HCT116 (cell line): ENCODE results near the gene RAB40C. TPM values are rescaled to one million over a fixed set of nuclear protein-coding genes. Genes with fewer than 3 reads are reported as not detected.

Source experiments
- ATAC-seq: fragments of 200-7000 bp; cut with Tn5 transposase; 2 replicates; pipeline ENCODE4 v1.9.1; 2020; ENCODE audit warnings: mild to moderate bottlenecking, moderate library complexity
- BruUV-seq: library from RNA; stranded (reverse); fragments of 400-500 nt; replicated peaks from 2 replicates; lab custom pipeline; 2021; lab: Mats Ljungman, UMichigan
- CTCF ChIA-PET: fragments of 300-600 bp; sonication (Branson Sonifier 250); formaldehyde crosslinking; loops from one replicate; lab custom pipeline; 2021; ENCODE audit warnings: antibody characterized with exemption; lab: Charles Lee
- POLR2A ChIA-PET: fragments of 300-600, 350-600 bp; sonication (Branson Sonifier 250); formaldehyde crosslinking; loops from one replicate; lab custom pipeline; 2021; ENCODE audit warnings: antibody characterized with exemption; lab: Charles Lee
- RAD21 ChIA-PET, 2 experiments: fragments of 300-600 bp; sonication (Branson Sonifier 250); formaldehyde crosslinking; loops; one replicate each; lab custom pipeline; 2023; ENCODE audit warnings: low total read pairs in 2 of 2; ENCODE audit not compliant: uncharacterized antibody in 2 of 2, unreplicated experiment in 2 of 2, low non-redundant PET in 1 of 2; lab: Charles Lee
- DNase-seq: peaks from one replicate; pipeline ENCODE4 v3.0.0-alpha.2; 2010; ENCODE audit warnings: low read depth, low spot score
- H2AFZ ChIP-seq: fragments of 200-600 bp; shearing (Covaris generic), sonication (generic); 2 replicates; pipeline ENCODE4 v1.6.1; 2017; ENCODE audit warnings: low read depth, mixed run types, mixed read lengths, antibody characterized with exemption, low read length; ENCODE audit not compliant: poor library complexity, severe bottlenecking
- H3K27ac ChIP-seq: 2 replicates; pipeline ENCODE4 v1.5.1; 2012; ENCODE audit warnings: low read depth, low read length
- H3K27me3 ChIP-seq: fragments of 200-600 bp; sonication (generic); 2 replicates; pipeline ENCODE4 v1.6.1; 2016; ENCODE audit warnings: mixed run types, low read length, mixed read lengths; ENCODE audit not compliant: insufficient read depth
- H3K36me3 ChIP-seq, 2 experiments: fragments of 200-500 bp in 1 of 2; fragments of 200-600 bp in 1 of 2; sonication (Bioruptor generic) in 1 of 2; sonication (generic) in 1 of 2; 2 replicates each; pipeline versions ENCODE4 v1.5.1 to v1.6.1; 2014 to 2016; ENCODE audit warnings: low read length in 2 of 2, inconsistent platforms in 1 of 2, mixed read lengths in 1 of 2, mixed run types in 1 of 2; ENCODE audit not compliant: insufficient read depth in 2 of 2, control insufficient read depth in 1 of 2
- H3K4me1 ChIP-seq, 2 experiments: fragments of 200-600 bp in 1 of 2; sonication (generic) in 1 of 2; 2 replicates each; pipeline versions ENCODE4 v1.5.1 to v1.6.1; 2012 to 2017; ENCODE audit warnings: low read length in 2 of 2, inconsistent platforms in 1 of 2, mild to moderate bottlenecking in 1 of 2, mixed read lengths in 1 of 2, mixed run types in 1 of 2, moderate library complexity in 1 of 2; ENCODE audit not compliant: insufficient read depth in 2 of 2, control insufficient read depth in 1 of 2
- H3K4me2 ChIP-seq: fragments of 200-600 bp; sonication (generic); 2 replicates; pipeline ENCODE4 v1.6.1; 2017; ENCODE audit warnings: mixed run types, low read length, mixed read lengths
- H3K4me3 ChIP-seq, 2 experiments: fragments of 200-600 bp in 1 of 2; sonication (generic) in 1 of 2; replicated peaks in 1 of 2; 2 replicates each; pipeline ENCODE4 v1.5.1; 2011 to 2016; ENCODE audit warnings: low read length in 2 of 2, control low read depth in 1 of 2, low read depth in 1 of 2, mild to moderate bottlenecking in 1 of 2, mixed read lengths in 1 of 2, mixed run types in 1 of 2
- H3K79me2 ChIP-seq: fragments of 200-600 bp; sonication (generic); 2 replicates; pipeline ENCODE4 v1.6.1; 2017; ENCODE audit warnings: mild to moderate bottlenecking, mixed run types, low read length, moderate library complexity, mixed read lengths; ENCODE audit not compliant: insufficient read depth
- H3K9ac ChIP-seq: fragments of 200-600 bp; sonication (generic); 2 replicates; pipeline ENCODE4 v1.6.1; 2016; ENCODE audit warnings: low read length, mixed read lengths
- H3K9me2 ChIP-seq: fragments of 200-600 bp; sonication (generic), shearing (Covaris generic); 2 replicates; pipeline ENCODE4 v1.6.1; 2017; ENCODE audit warnings: mixed run types, mild to moderate bottlenecking, moderate library complexity; ENCODE audit not compliant: insufficient read depth
- H3K9me3 ChIP-seq, 2 experiments: fragments of 200-500 bp in 1 of 2; fragments of 200-600 bp in 1 of 2; sonication (Bioruptor generic) in 1 of 2; sonication (generic) in 1 of 2; 2 replicates each; pipeline ENCODE4 v1.6.1; 2014 to 2017; ENCODE audit warnings: low read length in 2 of 2, mixed read lengths in 2 of 2, inconsistent platforms in 1 of 2, low read depth in 1 of 2, mild to moderate bottlenecking in 1 of 2, mixed run types in 1 of 2, moderate library complexity in 1 of 2; ENCODE audit not compliant: control insufficient read depth in 1 of 2, insufficient read depth in 1 of 2
- H4K20me1 ChIP-seq: fragments of 200-600 bp; sonication (generic), shearing (Covaris generic); 2 replicates; pipeline ENCODE4 v1.6.1; 2017; ENCODE audit warnings: mixed run types, mild to moderate bottlenecking, moderate library complexity; ENCODE audit not compliant: insufficient read depth
- CBX3 ChIP-seq: IDR thresholded peaks from 2 replicates; pipeline ENCODE4 v1.6.1; 2012; ENCODE audit warnings: low read depth
- CEBPB ChIP-seq: IDR thresholded peaks from 2 replicates; pipeline ENCODE4 v1.6.1; 2012; ENCODE audit warnings: low read depth
- EGR1 ChIP-seq: IDR thresholded peaks from 2 replicates; pipeline ENCODE4 v1.6.1; 2012; ENCODE audit warnings: low read depth
- EZH2 ChIP-seq: fragments of 200-600 bp; sonication (generic); IDR thresholded peaks from 2 replicates; pipeline ENCODE4 v1.6.1; 2017; ENCODE audit warnings: antibody characterized with exemption, mixed run types
- JUND ChIP-seq: IDR thresholded peaks from 2 replicates; pipeline ENCODE4 v1.6.1; 2012
- POLR2A ChIP-seq: IDR thresholded peaks from 2 replicates; pipeline ENCODE4 v1.7.0; 2011; ENCODE audit warnings: borderline replicate concordance; ENCODE audit not compliant: insufficient read depth, insufficient read length; ENCODE audit errors: extremely low read depth
- POLR2AphosphoS5 ChIP-seq: IDR thresholded peaks from 2 replicates; pipeline ENCODE4 v1.6.1; 2011; ENCODE audit warnings: mild to moderate bottlenecking, low read depth, low read length, moderate library complexity
- RAD21 ChIP-seq: IDR thresholded peaks from 2 replicates; pipeline ENCODE4 v1.6.1; 2012; ENCODE audit warnings: low read depth, mild to moderate bottlenecking
- SP1 ChIP-seq: IDR thresholded peaks from 2 replicates; pipeline ENCODE4 v1.6.1; 2012; ENCODE audit warnings: low read depth
- YY1 ChIP-seq: IDR thresholded peaks from 2 replicates; pipeline ENCODE4 v1.6.1; 2011; ENCODE audit warnings: low read length, low read depth, moderate library complexity, mild to moderate bottlenecking; ENCODE audit not compliant: insufficient replicate concordance; ENCODE audit errors: extremely low read depth
- ZFX ChIP-seq: fragments of 450-650 bp; IDR thresholded peaks from 2 replicates; pipeline ENCODE4 v1.6.1; 2017
- ZNF274 ChIP-seq: fragments of 200-500 bp; sonication (Bioruptor generic); IDR thresholded peaks from 2 replicates; pipeline ENCODE4 v1.6.1; 2014; ENCODE audit warnings: mild to moderate bottlenecking, low read depth, low read length, inconsistent platforms
- intact Hi-C: fragments of 100-400 bp; cut with micrococcal nuclease; formaldehyde crosslinking; loops from 2 replicates; pipeline ENCODE4 v1.10.0; 2022
- total RNA-seq: library from RNA; stranded (reverse); gene quantifications from one replicate; pipeline ENCODE4 v1.2.1, GENCODE V29; 2021; ENCODE audit not compliant: unreplicated experiment
- TF ChIP-seq, protein P1 (sequence below): IDR thresholded peaks from 2 replicates; pipeline ENCODE4 v1.6.1; 2011; ENCODE audit warnings: mild to moderate bottlenecking, low read length, moderate library complexity; ENCODE audit not compliant: insufficient replicate concordance; ENCODE audit errors: extremely low read depth
- TF ChIP-seq, protein P2 (sequence below): IDR thresholded peaks from 2 replicates; pipeline ENCODE4 v1.6.1; 2012

Gene RAB40C
- total RNA-seq, 1 experiment from 2014 or later: 14.1 TPM

DNA sequence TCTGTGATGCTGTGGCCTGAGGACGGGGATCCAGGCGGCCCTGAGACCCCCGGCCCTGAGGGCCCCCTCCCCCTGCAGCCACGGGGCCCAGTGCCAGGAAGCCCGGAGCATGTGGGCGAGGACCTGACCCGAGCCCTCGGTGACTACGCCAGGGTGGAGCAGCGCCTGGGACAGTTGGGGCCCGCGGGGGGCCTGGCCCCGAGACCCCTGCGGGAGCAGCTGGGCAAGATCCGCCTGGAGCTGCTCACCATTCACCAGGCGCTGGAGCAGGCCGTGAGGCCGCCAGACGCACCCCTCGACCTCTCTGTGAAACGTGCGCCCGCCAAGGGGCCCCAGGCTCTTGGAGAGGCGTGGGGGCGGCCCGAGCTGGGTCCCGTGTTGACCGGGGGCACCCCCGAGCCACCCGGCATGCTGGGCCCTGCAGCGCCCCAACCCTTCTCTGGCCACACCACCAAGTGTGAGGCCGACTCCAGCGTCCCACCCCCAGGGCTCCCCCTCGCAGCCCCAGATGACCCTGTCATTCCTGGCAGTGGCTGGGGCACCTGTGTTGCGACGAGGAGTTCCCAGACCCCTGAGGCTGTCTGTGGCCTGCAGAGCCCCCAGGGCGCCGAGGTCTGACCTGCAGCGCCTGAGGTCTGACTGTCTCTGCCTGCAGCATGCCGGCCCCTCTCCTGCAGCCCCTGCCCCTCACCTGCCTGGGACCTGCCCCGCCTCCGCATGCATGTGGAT lies 25.0 kb upstream of the RAB40C start:
- H3K79me2 ChIP-seq: no peaks in the 10 kb centered on the region
- no peaks in the 10 kb centered on the region for H4K20me1 ChIP-seq
- no peak overlapping the region for H3K9ac ChIP-seq
- no peak overlapping the region for H3K4me2 ChIP-seq
- ChIA-PET RAD21 (no interaction called here), POLR2A (no interaction called here), CTCF (no interaction called here)
- intact Hi-C loops: no loop called here
- ATAC-seq: no peak
- no peaks in the 10 kb centered on the region for H3K9me2 ChIP-seq
- no peak overlapping the region for H3K27ac ChIP-seq
- peaks cover 7 to 16% of the 10 kb centered on the region in 2 experiments for H3K4me1 ChIP-seq
- BruUV-seq: no TSS peak
- no peak overlapping the region for H3K4me3 ChIP-seq
- no peaks in the 10 kb centered on the region for H3K27me3 ChIP-seq
- H3K36me3 ChIP-seq: no peaks in the 10 kb centered on the region
- no peak overlapping the region for H2AFZ ChIP-seq
- DNase-seq: no peak
- no peaks in the 10 kb centered on the region for H3K9me3 ChIP-seq
- TF ChIP-seq EZH2: no peak
- no peak for TF ChIP-seq YY1
- TF ChIP-seq, protein P1, sequence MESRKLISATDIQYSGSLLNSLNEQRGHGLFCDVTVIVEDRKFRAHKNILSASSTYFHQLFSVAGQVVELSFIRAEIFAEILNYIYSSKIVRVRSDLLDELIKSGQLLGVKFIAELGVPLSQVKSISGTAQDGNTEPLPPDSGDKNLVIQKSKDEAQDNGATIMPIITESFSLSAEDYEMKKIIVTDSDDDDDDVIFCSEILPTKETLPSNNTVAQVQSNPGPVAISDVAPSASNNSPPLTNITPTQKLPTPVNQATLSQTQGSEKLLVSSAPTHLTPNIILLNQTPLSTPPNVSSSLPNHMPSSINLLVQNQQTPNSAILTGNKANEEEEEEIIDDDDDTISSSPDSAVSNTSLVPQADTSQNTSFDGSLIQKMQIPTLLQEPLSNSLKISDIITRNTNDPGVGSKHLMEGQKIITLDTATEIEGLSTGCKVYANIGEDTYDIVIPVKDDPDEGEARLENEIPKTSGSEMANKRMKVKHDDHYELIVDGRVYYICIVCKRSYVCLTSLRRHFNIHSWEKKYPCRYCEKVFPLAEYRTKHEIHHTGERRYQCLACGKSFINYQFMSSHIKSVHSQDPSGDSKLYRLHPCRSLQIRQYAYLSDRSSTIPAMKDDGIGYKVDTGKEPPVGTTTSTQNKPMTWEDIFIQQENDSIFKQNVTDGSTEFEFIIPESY: no peak
- TF ChIP-seq ZFX: no peak
- TF ChIP-seq EGR1: no peak
- TF ChIP-seq, protein P2, sequence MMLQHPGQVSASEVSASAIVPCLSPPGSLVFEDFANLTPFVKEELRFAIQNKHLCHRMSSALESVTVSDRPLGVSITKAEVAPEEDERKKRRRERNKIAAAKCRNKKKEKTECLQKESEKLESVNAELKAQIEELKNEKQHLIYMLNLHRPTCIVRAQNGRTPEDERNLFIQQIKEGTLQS: no peak
- TF ChIP-seq POLR2AphosphoS5: no peak
- no peak for TF ChIP-seq CEBPB
- no peak for TF ChIP-seq CBX3
- TF ChIP-seq JUND: no peak
- TF ChIP-seq POLR2A: no peak
- TF ChIP-seq SP1: no peak
- TF ChIP-seq ZNF274: no peak
- TF ChIP-seq RAD21: no peak
